Measurements from ENCODE around the gene JUP. TPM values are rescaled to one million over a fixed set of nuclear protein-coding genes. Genes with fewer than 3 reads are reported as not detected.
"Not testable (repeated sequence)": the region's sequence is repeated elsewhere in the genome, so short reads cannot be mapped to it uniquely, and the experiment has no call there.

Gene JUP
- total RNA-seq, 1 donor from 2014 or later = 330 TPM

- Mint-ChIP-seq H3K4me3 (ENCODE audit: unreplicated experiment) (no peak overlapping the region), H3K27ac (ENCODE audit: unreplicated experiment) (peak overlapping the region; percentile 87), H3K27me3 (ENCODE audit: unreplicated experiment) (peaks cover 11% of the 10 kb centered on the region), H3K9me3 (ENCODE audit: unreplicated experiment) (no peaks in the 10 kb centered on the region), H3K4me1 (ENCODE audit: unreplicated experiment) (peaks cover 60% of the 10 kb centered on the region), H3K36me3 (ENCODE audit: low read depth, unreplicated experiment) (peaks cover 21% of the 10 kb centered on the region)
- no peak for TF ChIP-seq CTCF (IDR thresholded peaks at IDR 0.05; ENCODE audit: unreplicated experiment)
- no peak for DNase-seq (ENCODE audit: low spot score)
Observed at GRCh38 chr17:41777157-41777573, 9.3 kb downstream of the JUP start.

- Mint-ChIP-seq H3K4me3 (ENCODE audit: unreplicated experiment) (peak overlapping the region; percentile 32), H3K27ac (ENCODE audit: unreplicated experiment) (peak overlapping the region; percentile 91), H3K36me3 (ENCODE audit: low read depth, unreplicated experiment) (peaks cover 17% of the 10 kb centered on the region), H3K4me1 (ENCODE audit: unreplicated experiment) (peaks cover 56% of the 10 kb centered on the region)
- not testable (repeated sequence) for H3K27me3 Mint-ChIP-seq (ENCODE audit: unreplicated experiment); H3K9me3 Mint-ChIP-seq (ENCODE audit: unreplicated experiment); DNase-seq (ENCODE audit: low spot score)
Observed at GRCh38 chr17:41776262-41776900, 10.1 kb downstream of the JUP start.

- peaks cover 19% of the 10 kb centered on the region for H3K36me3 Mint-ChIP-seq (ENCODE audit: low read depth, unreplicated experiment)
- no peak for DNase-seq (ENCODE audit: low spot score)
- peaks cover 9% of the 10 kb centered on the region for H3K27me3 Mint-ChIP-seq (ENCODE audit: unreplicated experiment)
- no peaks in the 10 kb centered on the region for H3K9me3 Mint-ChIP-seq (ENCODE audit: unreplicated experiment)
- no peak for TF ChIP-seq CTCF (IDR thresholded peaks at IDR 0.05; ENCODE audit: unreplicated experiment)
- H3K4me1 Mint-ChIP-seq (ENCODE audit: unreplicated experiment) = peaks cover 54% of the 10 kb centered on the region
- H3K27ac Mint-ChIP-seq (ENCODE audit: unreplicated experiment) = peak overlapping the region; percentile 91
- H3K4me3 Mint-ChIP-seq (ENCODE audit: unreplicated experiment) = peak overlapping the region; percentile 79
Observed at GRCh38 chr17:41775394-41776226, 10.9 kb downstream of the JUP start.

GRCh38 chr17:41773731-41774193, 12.7 kb downstream of the JUP start:
- H3K36me3 Mint-ChIP-seq (ENCODE audit: low read depth, unreplicated experiment) = peaks cover 24% of the 10 kb centered on the region
- no peak for DNase-seq (ENCODE audit: low spot score)
- H3K27me3 Mint-ChIP-seq (ENCODE audit: unreplicated experiment) = peaks cover 17% of the 10 kb centered on the region
- no peak overlapping the region for H3K4me3 Mint-ChIP-seq (ENCODE audit: unreplicated experiment)
- TF ChIP-seq CTCF (IDR thresholded peaks at IDR 0.05; ENCODE audit: unreplicated experiment) = no peak
- peaks cover 51% of the 10 kb centered on the region for H3K4me1 Mint-ChIP-seq (ENCODE audit: unreplicated experiment)
- H3K9me3 Mint-ChIP-seq (ENCODE audit: unreplicated experiment) = no peaks in the 10 kb centered on the region
- peak overlapping the region; percentile 52 for H3K27ac Mint-ChIP-seq (ENCODE audit: unreplicated experiment)

GRCh38 chr17:41773190-41773588, 13.3 kb downstream of the JUP start:
- no peaks in the 10 kb centered on the region for H3K9me3 Mint-ChIP-seq (ENCODE audit: unreplicated experiment)
- peaks cover 17% of the 10 kb centered on the region for H3K27me3 Mint-ChIP-seq (ENCODE audit: unreplicated experiment)
- no peak overlapping the region for H3K4me3 Mint-ChIP-seq (ENCODE audit: unreplicated experiment)
- peaks cover 46% of the 10 kb centered on the region for H3K4me1 Mint-ChIP-seq (ENCODE audit: unreplicated experiment)
- DNase-seq (ENCODE audit: low spot score) = no peak
- peaks cover 29% of the 10 kb centered on the region for H3K36me3 Mint-ChIP-seq (ENCODE audit: low read depth, unreplicated experiment)
- H3K27ac Mint-ChIP-seq (ENCODE audit: unreplicated experiment) = no peak overlapping the region
- TF ChIP-seq CTCF (IDR thresholded peaks at IDR 0.05; ENCODE audit: unreplicated experiment) = no peak
